H1 (cell line): Measurements from ENCODE around the gene SYPL1.

Experiments
- POLR2AphosphoS5 ChIP-seq: IDR thresholded peaks from 2 replicates; pipeline ENCODE4 v1.6.1; 2011; ENCODE audit warnings: low read depth, low read length
- RNF2 ChIP-seq: fragments of 200-900, 300-1000 bp; sonication (generic); IDR thresholded peaks from 2 replicates; pipeline ENCODE4 v1.7.1; 2016; ENCODE audit warnings: borderline replicate concordance, low read depth, mild to moderate bottlenecking, antibody characterized with exemption, low read length; ENCODE audit not compliant: poor library complexity, severe bottlenecking; ENCODE audit errors: missing control alignments
- TEAD4 ChIP-seq: IDR thresholded peaks from 2 replicates; pipeline ENCODE4 v1.6.1; 2012; ENCODE audit warnings: low read depth, low read length, inconsistent platforms, mixed read lengths
- YY1 ChIP-seq: IDR thresholded peaks from 2 replicates; pipeline ENCODE4 v1.6.1; 2011; ENCODE audit warnings: low read depth, mild to moderate bottlenecking, low read length
- ZNF274 ChIP-seq: IDR thresholded peaks from 2 replicates; pipeline ENCODE4 v1.7.0; 2012; ENCODE audit warnings: low read length, borderline replicate concordance; ENCODE audit errors: extremely low read depth
- TF ChIP-seq, protein P1 (sequence below), 3 experiments: IDR thresholded peaks; 1 replicate in 2 of 3; 2 replicates in 1 of 3; pipeline versions ENCODE4 v1.5.1 to v1.6.1; 2011; ENCODE audit warnings: low read length in 3 of 3, mild to moderate bottlenecking in 3 of 3, inconsistent platforms in 2 of 3, low read depth in 1 of 3, moderate library complexity in 1 of 3; ENCODE audit not compliant: insufficient read depth in 1 of 3; ENCODE audit errors: control extremely low read depth in 1 of 3

DNA sequence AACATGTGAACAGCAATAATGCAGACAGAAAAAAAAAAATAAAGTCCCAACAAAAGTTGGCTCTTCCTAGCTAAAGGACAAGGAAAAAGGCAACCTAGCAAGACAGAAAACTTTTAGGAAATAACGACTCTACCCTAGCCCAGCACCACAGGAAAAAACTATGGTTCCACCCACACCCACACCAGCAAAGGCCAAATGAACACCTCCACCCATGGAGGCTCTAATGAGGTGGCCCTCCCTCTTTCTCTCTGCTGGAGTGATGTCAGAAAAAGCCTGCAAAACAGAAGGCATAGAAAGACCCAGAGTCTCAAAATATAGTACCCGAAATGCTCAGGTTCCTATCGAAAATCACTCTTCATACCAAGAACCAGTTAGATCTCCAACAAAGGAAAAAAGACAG is 28.4 kb downstream of the SYPL1 start:
- TF ChIP-seq RNF2 = no peak
- no peak for TF ChIP-seq YY1
- TF ChIP-seq, protein P1, sequence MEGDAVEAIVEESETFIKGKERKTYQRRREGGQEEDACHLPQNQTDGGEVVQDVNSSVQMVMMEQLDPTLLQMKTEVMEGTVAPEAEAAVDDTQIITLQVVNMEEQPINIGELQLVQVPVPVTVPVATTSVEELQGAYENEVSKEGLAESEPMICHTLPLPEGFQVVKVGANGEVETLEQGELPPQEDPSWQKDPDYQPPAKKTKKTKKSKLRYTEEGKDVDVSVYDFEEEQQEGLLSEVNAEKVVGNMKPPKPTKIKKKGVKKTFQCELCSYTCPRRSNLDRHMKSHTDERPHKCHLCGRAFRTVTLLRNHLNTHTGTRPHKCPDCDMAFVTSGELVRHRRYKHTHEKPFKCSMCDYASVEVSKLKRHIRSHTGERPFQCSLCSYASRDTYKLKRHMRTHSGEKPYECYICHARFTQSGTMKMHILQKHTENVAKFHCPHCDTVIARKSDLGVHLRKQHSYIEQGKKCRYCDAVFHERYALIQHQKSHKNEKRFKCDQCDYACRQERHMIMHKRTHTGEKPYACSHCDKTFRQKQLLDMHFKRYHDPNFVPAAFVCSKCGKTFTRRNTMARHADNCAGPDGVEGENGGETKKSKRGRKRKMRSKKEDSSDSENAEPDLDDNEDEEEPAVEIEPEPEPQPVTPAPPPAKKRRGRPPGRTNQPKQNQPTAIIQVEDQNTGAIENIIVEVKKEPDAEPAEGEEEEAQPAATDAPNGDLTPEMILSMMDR (IDR thresholded peaks at IDR 0.05; ENCODE audit: control extremely low read depth in 1 of 3, insufficient read depth in 1 of 3, low read depth in 1 of 3, low read length in 3 of 3) = no peak
- TF ChIP-seq TEAD4 = no peak
- no peak for TF ChIP-seq POLR2AphosphoS5
- TF ChIP-seq ZNF274 = no peak
